CD4-positive, CD25-positive, alpha-beta regulatory T cell (primary cell): ENCODE results near the gene MGST2. TPM values are rescaled to one million over a fixed set of nuclear protein-coding genes. Genes with fewer than 3 reads are reported as not detected.

ENCODE experiments used
- ATAC-seq, 2 donors: fragments of 150-1000 bp; cut with Tn5 transposase; one replicate each; pipeline ENCODE4 v1.10.0; 2021; ENCODE audit warnings: low read depth in 2 of 2, moderate number of reproducible peaks in 2 of 2, moderate library complexity in 1 of 2
- DNase-seq, 3 donors: peaks; one replicate each; pipeline versions ENCODE4 v3.0.0 to v3.0.0-alpha.2; 2012 to 2022; ENCODE audit warnings: mixed read lengths in 1 of 3
- H3K27ac ChIP-seq: one replicate; pipeline ENCODE4 v1.7.0; 2013; ENCODE audit warnings: mild to moderate bottlenecking, low read length; ENCODE audit not compliant: insufficient read depth, poor library complexity, severe bottlenecking
- H3K27me3 ChIP-seq: one replicate; pipeline ENCODE4 v1.7.0; 2013; ENCODE audit warnings: low read length; ENCODE audit not compliant: control insufficient read depth, insufficient read depth
- H3K36me3 ChIP-seq: one replicate; pipeline ENCODE4 v1.7.0; 2013; ENCODE audit warnings: mild to moderate bottlenecking, low read length, moderate library complexity; ENCODE audit not compliant: control insufficient read depth, insufficient read depth
- H3K4me1 ChIP-seq: 2 replicates; pipeline ENCODE4 v1.7.0; 2013; ENCODE audit warnings: mild to moderate bottlenecking, low read length; ENCODE audit not compliant: insufficient read depth, control insufficient read depth, poor library complexity, severe bottlenecking
- H3K4me3 ChIP-seq: one replicate; pipeline ENCODE4 v1.7.0; 2013; ENCODE audit warnings: low read depth, mild to moderate bottlenecking, low read length, moderate library complexity
- H3K9me3 ChIP-seq, 2 experiments: 1 replicate in 1 of 2; 2 replicates in 1 of 2; pipeline ENCODE4 v1.7.0; 2013; ENCODE audit warnings: low read length in 2 of 2, mild to moderate bottlenecking in 1 of 2, moderate library complexity in 1 of 2; ENCODE audit not compliant: control insufficient read depth in 2 of 2
- H3K27ac Mint-ChIP-seq, 3 donors: one replicate each; pipeline ENCODE4 v1.8.0; 2020 to 2022; ENCODE audit warnings: mild to moderate bottlenecking in 3 of 3, mixed read lengths in 3 of 3, moderate library complexity in 2 of 3
- H3K27me3 Mint-ChIP-seq: one replicate; pipeline ENCODE4 v1.8.0; 2022; ENCODE audit warnings: mild to moderate bottlenecking, mixed read lengths
- H3K36me3 Mint-ChIP-seq: one replicate; pipeline ENCODE4 v1.8.0; 2020; ENCODE audit warnings: mixed read lengths
- H3K4me1 Mint-ChIP-seq, 4 donors: one replicate each; pipeline ENCODE4 v1.8.0; 2020 to 2022; ENCODE audit warnings: mixed read lengths in 4 of 4, mild to moderate bottlenecking in 1 of 4
- H3K4me3 Mint-ChIP-seq, 4 donors: one replicate each; pipeline ENCODE4 v1.8.0; 2020 to 2022; ENCODE audit warnings: mild to moderate bottlenecking in 4 of 4, mixed read lengths in 4 of 4, moderate library complexity in 3 of 4
- H3K9me3 Mint-ChIP-seq, 7 donors: one replicate each; pipeline ENCODE4 v1.8.0; 2020 to 2022; ENCODE audit warnings: mixed read lengths in 7 of 7, mild to moderate bottlenecking in 3 of 7, moderate library complexity in 2 of 7
- polyA plus RNA-seq, 4 donors: library from polyadenylated mRNA; unstranded; fragments of 300-500 nt; fragmentation: Illumina TruSeq; gene quantifications; one replicate each; pipeline ENCODE4 v1.2.3, GENCODE V29; 2021
- total RNA-seq: library from RNA; stranded (reverse); gene quantifications from one replicate; pipeline ENCODE4 v1.2.3, GENCODE V29; 2022

Gene MGST2
- total and polyA plus RNA-seq, 5 donors from 2014 or later: 12.3 to 64.9 (median 44.6) TPM

- Histone ChIP-seq H3K4me3 (no peak overlapping the region), H3K9me3 (no peaks in the 10 kb centered on the region), H3K27me3 (peaks cover 24% of the 10 kb centered on the region), H3K36me3 (no peaks in the 10 kb centered on the region), H3K4me1 (peaks cover 14% of the 10 kb centered on the region), H3K27ac (no peak overlapping the region)
- peaks cover 0 to 3% (median 0%) of the 10 kb centered on the region in 7 donors for H3K9me3 Mint-ChIP-seq
- peaks cover 0 to 17% (median 5%) of the 10 kb centered on the region in 4 donors for H3K4me1 Mint-ChIP-seq
- no peaks in the 10 kb centered on the region for H3K36me3 Mint-ChIP-seq
- H3K27ac Mint-ChIP-seq: no peak overlapping the region
- no peak for DNase-seq
- peaks cover 65% of the 10 kb centered on the region for H3K27me3 Mint-ChIP-seq
- H3K4me3 Mint-ChIP-seq: peak overlapping the region in 1 of 4 donors; percentile 34
- ATAC-seq: no peak
Observed at GRCh38 chr4:139736661-139737060, 71.0 kb downstream of the MGST2 start.

GRCh38 chr4:139738846-139739613 is 73.4 kb downstream of the MGST2 start:
- H3K36me3 ChIP-seq: no peaks in the 10 kb centered on the region
- H3K36me3 Mint-ChIP-seq: no peaks in the 10 kb centered on the region
- peaks cover 20% of the 10 kb centered on the region for H3K27me3 ChIP-seq
- no peak for ATAC-seq
- peaks cover 49% of the 10 kb centered on the region for H3K27me3 Mint-ChIP-seq
- H3K4me1 Mint-ChIP-seq: peaks cover 0 to 17% (median 5%) of the 10 kb centered on the region in 4 donors
- no peak for DNase-seq
- H3K4me3 ChIP-seq: no peak overlapping the region
- no peak overlapping the region for H3K27ac ChIP-seq
- no peak overlapping the region for H3K4me3 Mint-ChIP-seq
- H3K27ac Mint-ChIP-seq: no peak overlapping the region
- no peaks in the 10 kb centered on the region for H3K9me3 Mint-ChIP-seq
- H3K9me3 ChIP-seq: no peaks in the 10 kb centered on the region
- peaks cover 14% of the 10 kb centered on the region for H3K4me1 ChIP-seq

- no peak for ATAC-seq
- H3K4me1 ChIP-seq: peaks cover 6% of the 10 kb centered on the region
- no peak overlapping the region for H3K4me3 ChIP-seq
- H3K27ac Mint-ChIP-seq: no peak overlapping the region
- H3K9me3 ChIP-seq: no peaks in the 10 kb centered on the region
- peaks cover 42% of the 10 kb centered on the region for H3K27me3 Mint-ChIP-seq
- H3K9me3 Mint-ChIP-seq: no peaks in the 10 kb centered on the region
- no peaks in the 10 kb centered on the region for H3K36me3 Mint-ChIP-seq
- H3K36me3 ChIP-seq: no peaks in the 10 kb centered on the region
- H3K4me1 Mint-ChIP-seq: peaks cover 0 to 7% (median 0%) of the 10 kb centered on the region in 4 donors
- H3K27me3 ChIP-seq: peaks cover 15% of the 10 kb centered on the region
- H3K27ac ChIP-seq: no peak overlapping the region
- no peak overlapping the region for H3K4me3 Mint-ChIP-seq
- DNase-seq: no peak
Observed at GRCh38 chr4:139740121-139740520, 74.5 kb downstream of the MGST2 start.

GRCh38 chr4:139740531-139741041 is 75.0 kb downstream of the MGST2 start:
- Mint-ChIP-seq H3K4me1 (peaks cover 0 to 6% (median 0%) of the 10 kb centered on the region in 4 donors), H3K36me3 (no peaks in the 10 kb centered on the region), H3K27ac (no peak overlapping the region), H3K4me3 (no peak overlapping the region), H3K27me3 (peaks cover 39% of the 10 kb centered on the region), H3K9me3 (no peaks in the 10 kb centered on the region)
- DNase-seq (no peak), ATAC-seq (no peak)
- peaks cover 15% of the 10 kb centered on the region for H3K27me3 ChIP-seq
- H3K9me3 ChIP-seq: no peaks in the 10 kb centered on the region
- no peaks in the 10 kb centered on the region for H3K36me3 ChIP-seq
- H3K4me1 ChIP-seq: peaks cover 1% of the 10 kb centered on the region
- H3K27ac ChIP-seq: no peak overlapping the region
- no peak overlapping the region for H3K4me3 ChIP-seq

GRCh38 chr4:139743027-139743426 is 77.4 kb downstream of the MGST2 start:
- Histone ChIP-seq H3K9me3 (no peaks in the 10 kb centered on the region), H3K27me3 (peaks cover under 1% of the 10 kb centered on the region), H3K4me1 (no peaks in the 10 kb centered on the region), H3K4me3 (no peak overlapping the region), H3K27ac (no peak overlapping the region), H3K36me3 (no peaks in the 10 kb centered on the region)
- H3K4me3 Mint-ChIP-seq: no peak overlapping the region
- H3K4me1 Mint-ChIP-seq: no peaks in the 10 kb centered on the region
- H3K36me3 Mint-ChIP-seq: no peaks in the 10 kb centered on the region
- no peak for DNase-seq
- no peak for ATAC-seq
- H3K27ac Mint-ChIP-seq: no peak overlapping the region
- H3K9me3 Mint-ChIP-seq: no peaks in the 10 kb centered on the region
- peaks cover 17% of the 10 kb centered on the region for H3K27me3 Mint-ChIP-seq

GRCh38 chr4:139744232-139744631 is 78.6 kb downstream of the MGST2 start:
- Mint-ChIP-seq H3K27me3 (peaks cover 9% of the 10 kb centered on the region), H3K36me3 (no peaks in the 10 kb centered on the region), H3K9me3 (no peaks in the 10 kb centered on the region), H3K27ac (no peak overlapping the region), H3K4me3 (no peak overlapping the region), H3K4me1 (no peaks in the 10 kb centered on the region)
- no peaks in the 10 kb centered on the region for H3K4me1 ChIP-seq
- H3K4me3 ChIP-seq: no peak overlapping the region
- no peaks in the 10 kb centered on the region for H3K27me3 ChIP-seq
- DNase-seq (no peak), ATAC-seq (no peak)
- no peaks in the 10 kb centered on the region for H3K9me3 ChIP-seq
- no peak overlapping the region for H3K27ac ChIP-seq
- H3K36me3 ChIP-seq: no peaks in the 10 kb centered on the region

- H3K4me1 ChIP-seq: no peaks in the 10 kb centered on the region
- no peaks in the 10 kb centered on the region for H3K36me3 Mint-ChIP-seq
- H3K27me3 ChIP-seq: no peaks in the 10 kb centered on the region
- peaks cover 13% of the 10 kb centered on the region for H3K27me3 Mint-ChIP-seq
- H3K9me3 Mint-ChIP-seq: no peaks in the 10 kb centered on the region
- no peak overlapping the region for H3K4me3 Mint-ChIP-seq
- H3K4me1 Mint-ChIP-seq: no peaks in the 10 kb centered on the region
- no peak overlapping the region for H3K27ac ChIP-seq
- H3K4me3 ChIP-seq: no peak overlapping the region
- H3K27ac Mint-ChIP-seq: no peak overlapping the region
- no peaks in the 10 kb centered on the region for H3K9me3 ChIP-seq
- no peaks in the 10 kb centered on the region for H3K36me3 ChIP-seq
- no peak for ATAC-seq
- DNase-seq: no peak
Observed at GRCh38 chr4:139745111-139745639, 79.6 kb downstream of the MGST2 start.
